Mucosa of descending colon (tissue), 3 donors: Measurements from ENCODE around the gene HELZ. TPM values are rescaled to one million over a fixed set of nuclear protein-coding genes. Genes with fewer than 3 reads are reported as not detected.

Experiments used
- ATAC-seq: fragments of 200-7000 bp; cut with Tn5 transposase; one replicate; pipeline ENCODE4 v1.9.1; 2020; ENCODE audit warnings: mild to moderate bottlenecking, moderate library complexity
- DNase-seq, 3 donors: peaks; one replicate each; pipeline ENCODE4 v3.0.0-alpha.2; 2020
- H3K36me3 ChIP-seq: fragments of 200-600 bp; one replicate; pipeline ENCODE4 v1.8.0; 2021; ENCODE audit warnings: low read depth, mild to moderate bottlenecking
- H3K4me1 ChIP-seq: fragments of 200-600 bp; one replicate; pipeline ENCODE4 v1.8.0; 2021; ENCODE audit warnings: low read depth, mild to moderate bottlenecking
- H3K4me3 ChIP-seq: fragments of 200-600 bp; one replicate; pipeline ENCODE4 v1.8.0; 2021; ENCODE audit warnings: mild to moderate bottlenecking
- H3K9me3 ChIP-seq: fragments of 200-600 bp; one replicate; pipeline ENCODE4 v1.8.0; 2021; ENCODE audit warnings: mild to moderate bottlenecking
- CTCF ChIP-seq: fragments of 200-600 bp; IDR thresholded peaks from one replicate; pipeline ENCODE4 v1.8.0; 2022; ENCODE audit warnings: antibody characterized with exemption, mild to moderate bottlenecking
- intact Hi-C, 2 donors: fragments of 100-400 bp; cut with DNase I in 1 of 2; cut with micrococcal nuclease in 1 of 2; formaldehyde crosslinking; loops; one replicate each; pipeline versions ENCODE4 v1.11.0 to v1.11.1; 2022; cut with DNase I, micrococcal nuclease
- total RNA-seq, 3 donors: library from RNA; stranded (reverse); fragmentation: NEBNext Ultra II Directional in 2 of 3; extraction: Animal tissue kit (Norgen Biotek cat#: 25700) in 2 of 3; gene quantifications; one replicate each; pipeline versions ENCODE4 v1.2.1 to v1.2.4, GENCODE V29; 2021 to 2023
- donor health status: DM: no; HTN: no; CAD: no; lungs with moderate emphysema.
- donor health status: DM: no; HTN: no; CAD: no.
- donor health status: DM: no; HTN: yes; CAD: no.

The HELZ gene
- total RNA-seq, 3 donors from 2014 or later, result 43.2 to 65.3 (median 43.3) TPM

- Histone ChIP-seq H3K36me3 (no peaks in the 10 kb centered on the region), H3K4me1 (peaks cover 7% of the 10 kb centered on the region), H3K4me3 (no peak overlapping the region), H3K9me3 (no peaks in the 10 kb centered on the region)
- intact Hi-C loops, result no loop called here
- TF ChIP-seq CTCF, result no peak
- DNase-seq (peak in 1 of 3 donors; percentile 34), ATAC-seq (no peak)
These were observed 222.6 kb downstream of the HELZ start for GRCh38 chr17:67022451-67022810.

GRCh38 chr17:67021743-67022450, 223.1 kb downstream of the HELZ start:
- no peak for DNase-seq
- no peak for ATAC-seq
- intact Hi-C loops, result no loop called here

GRCh38 chr17:67021196-67021595, 223.8 kb downstream of the HELZ start:
- ATAC-seq (no peak), DNase-seq (no peak)
- Histone ChIP-seq H3K9me3 (no peaks in the 10 kb centered on the region), H3K4me3 (no peak overlapping the region), H3K4me1 (peaks cover 7% of the 10 kb centered on the region), H3K36me3 (no peaks in the 10 kb centered on the region)
- intact Hi-C loops, result no loop called here
- no peak for TF ChIP-seq CTCF

More at GRCh38 chr17:67021743-67022450, 223.1 kb downstream of the HELZ start:
- Histone ChIP-seq H3K4me3 (no peak overlapping the region), H3K4me1 (peaks cover 7% of the 10 kb centered on the region), H3K9me3 (no peaks in the 10 kb centered on the region), H3K36me3 (no peaks in the 10 kb centered on the region)
- TF ChIP-seq CTCF, result no peak

Other genes starting within 250 kb of the HELZ start
- gene CACNG1, start 200.6 kb downstream of the HELZ start, total RNA-seq, result not detected
- 10 to 100 TPM; 33.5 to 59.8 (median 41.2) TPM for gene PSMD12, start 121.4 kb upstream of the HELZ start, total RNA-seq
- gene PITPNC1, start 132.1 kb upstream of the HELZ start, total RNA-seq, result 10 to 100 TPM; 10.7 to 11.4 (median 10.9) TPM